OCI-LY1 (cell line): ENCODE results near the gene TUBB3.
"Not testable (repeated sequence)": the region's sequence is repeated elsewhere in the genome, so short reads cannot be mapped to it uniquely, and the experiment has no call there.

Experiments
- H2AFZ ChIP-seq: fragments of 200-600 bp; sonication (generic), shearing (Covaris generic); 2 replicates; pipeline ENCODE4 v1.6.0; 2014; ENCODE audit warnings: antibody characterized with exemption, mild to moderate bottlenecking, low read length
- H3F3A ChIP-seq: fragments of 200-600 bp; sonication (generic), shearing (Covaris generic); 2 replicates; pipeline ENCODE4 v1.6.0; 2014; ENCODE audit warnings: mild to moderate bottlenecking, antibody characterized with exemption, low read length, moderate library complexity; ENCODE audit not compliant: insufficient read depth
- H3K27ac ChIP-seq: fragments of 200-600 bp; sonication (generic); 2 replicates; pipeline ENCODE4 v1.5.1; 2014; ENCODE audit warnings: low read length, mixed run types, mild to moderate bottlenecking, low read depth; ENCODE audit not compliant: poor library complexity, severe bottlenecking
- H3K27me3 ChIP-seq: fragments of 200-600 bp; sonication (generic); 2 replicates; pipeline ENCODE4 v1.6.0; 2014; ENCODE audit warnings: antibody characterized with exemption, mild to moderate bottlenecking, low read length, moderate library complexity; ENCODE audit not compliant: insufficient read depth
- H3K36me3 ChIP-seq: fragments of 200-600 bp; sonication (generic); 2 replicates; pipeline ENCODE4 v1.6.1; 2014; ENCODE audit warnings: mild to moderate bottlenecking, antibody characterized with exemption, low read length, moderate library complexity, mixed read lengths; ENCODE audit not compliant: insufficient read depth
- H3K4me1 ChIP-seq: fragments of 200-600 bp; sonication (generic); 2 replicates; pipeline ENCODE4 v1.5.1; 2014; ENCODE audit warnings: mild to moderate bottlenecking, low read length, moderate library complexity; ENCODE audit not compliant: insufficient read depth, severe bottlenecking
- H3K4me2 ChIP-seq: fragments of 200-600 bp; sonication (generic), shearing (Covaris generic); 2 replicates; pipeline ENCODE4 v1.6.1; 2014; ENCODE audit warnings: low read length
- H3K4me3 ChIP-seq: fragments of 200-600 bp; sonication (generic); 2 replicates; pipeline ENCODE4 v1.5.1; 2014; ENCODE audit warnings: low read length, low read depth, mild to moderate bottlenecking, mixed read lengths; ENCODE audit not compliant: poor library complexity, severe bottlenecking
- H3K79me2 ChIP-seq: fragments of 200-600 bp; shearing (Covaris generic); 2 replicates; pipeline ENCODE4 v1.6.1; 2016; ENCODE audit warnings: mixed run types, low read length, mixed read lengths; ENCODE audit not compliant: insufficient read depth
- H3K9ac ChIP-seq: fragments of 200-600 bp; sonication (generic), shearing (Covaris generic); 2 replicates; pipeline ENCODE4 v1.6.1; 2014; ENCODE audit warnings: mild to moderate bottlenecking, low read length, mixed read lengths
- H3K9me2 ChIP-seq: fragments of 200-600 bp; sonication (generic), shearing (Covaris generic); 2 replicates; pipeline ENCODE4 v1.6.1; 2014; ENCODE audit warnings: low read depth, mild to moderate bottlenecking, low read length, mixed read lengths
- H3K9me3 ChIP-seq: fragments of 200-600 bp; shearing (Covaris generic); 2 replicates; pipeline ENCODE4 v1.6.1; 2014; ENCODE audit warnings: low read length, mixed read lengths
- H4K20me1 ChIP-seq: fragments of 200-600 bp; sonication (generic), shearing (Covaris generic); 2 replicates; pipeline ENCODE4 v1.6.0; 2016; ENCODE audit warnings: mild to moderate bottlenecking, low read length; ENCODE audit not compliant: insufficient read depth
- CTCF ChIP-seq: fragments of 200-600 bp; sonication (generic), shearing (Covaris generic); IDR thresholded peaks from 2 replicates; pipeline ENCODE4 v1.5.1; 2017; ENCODE audit warnings: mild to moderate bottlenecking, antibody characterized with exemption, low read length, moderate library complexity, mixed read lengths
- EZH2 ChIP-seq: fragments of 200-600 bp; sonication (generic), shearing (Covaris generic); IDR thresholded peaks from 2 replicates; pipeline ENCODE4 v1.8.0; 2017; ENCODE audit warnings: borderline replicate concordance, mixed run types, mild to moderate bottlenecking, antibody characterized with exemption, low read length, moderate library complexity, mixed read lengths

The TUBB3 gene

GRCh38 chr16:89913408-89914387 is 9.4 kb upstream of the TUBB3 start:
- Histone ChIP-seq H3K79me2 (no peaks in the 10 kb centered on the region), H3K4me3 (no peak overlapping the region), H3K36me3 (peaks cover 38% of the 10 kb centered on the region; the same call in 1 of the 2 replicates), H3K9me3 (no peaks in the 10 kb centered on the region), H2AFZ (no peak overlapping the region), H3K4me2 (no peak overlapping the region), H3K9me2 (no peaks in the 10 kb centered on the region), H3K27ac (no peak overlapping the region), H3F3A (no peaks in the 10 kb centered on the region), H3K9ac (no peak overlapping the region), H3K27me3 (no peaks in the 10 kb centered on the region), H3K4me1 (peaks cover 39% of the 10 kb centered on the region), H4K20me1 (no peaks in the 10 kb centered on the region)
- TF ChIP-seq EZH2 (no peak), CTCF (no peak)

GRCh38 chr16:89914642-89915285 is 8.4 kb upstream of the TUBB3 start:
- not testable (repeated sequence) for H3F3A ChIP-seq, H3K4me3 ChIP-seq, H3K79me2 ChIP-seq, H2AFZ ChIP-seq, H4K20me1 ChIP-seq, H3K9ac ChIP-seq, H3K9me2 ChIP-seq, H3K27me3 ChIP-seq, H3K9me3 ChIP-seq, H3K4me2 ChIP-seq
- peaks cover 31% of the 10 kb centered on the region; the same call in 1 of the 2 replicates for H3K36me3 ChIP-seq
- peaks cover 30% of the 10 kb centered on the region for H3K4me1 ChIP-seq
- peak overlapping the region; percentile 27 for H3K27ac ChIP-seq

GRCh38 chr16:89915303-89916232 is 7.6 kb upstream of the TUBB3 start:
- Histone ChIP-seq H2AFZ (no peak overlapping the region), H3K4me3 (no peak overlapping the region), H3K4me2 (no peak overlapping the region), H4K20me1 (no peaks in the 10 kb centered on the region), H3K27ac (peak overlapping the region; percentile 27), H3K79me2 (no peaks in the 10 kb centered on the region), H3K27me3 (no peaks in the 10 kb centered on the region), H3K36me3 (peaks cover 25% of the 10 kb centered on the region; the same call in 1 of the 2 replicates), H3K9me2 (no peaks in the 10 kb centered on the region), H3F3A (no peaks in the 10 kb centered on the region), H3K9ac (no peak overlapping the region), H3K9me3 (no peaks in the 10 kb centered on the region), H3K4me1 (peaks cover 25% of the 10 kb centered on the region)
- no peak for TF ChIP-seq EZH2
- no peak for TF ChIP-seq CTCF
